Measurements from ENCODE around the gene SCAPER. TPM values are rescaled to one million over a fixed set of nuclear protein-coding genes. Genes with fewer than 3 reads are reported as not detected.

The SCAPER gene
- total RNA-seq, 4 donors from 2014 or later = 19.6 to 35.9 (median 31.8) TPM

DNA sequence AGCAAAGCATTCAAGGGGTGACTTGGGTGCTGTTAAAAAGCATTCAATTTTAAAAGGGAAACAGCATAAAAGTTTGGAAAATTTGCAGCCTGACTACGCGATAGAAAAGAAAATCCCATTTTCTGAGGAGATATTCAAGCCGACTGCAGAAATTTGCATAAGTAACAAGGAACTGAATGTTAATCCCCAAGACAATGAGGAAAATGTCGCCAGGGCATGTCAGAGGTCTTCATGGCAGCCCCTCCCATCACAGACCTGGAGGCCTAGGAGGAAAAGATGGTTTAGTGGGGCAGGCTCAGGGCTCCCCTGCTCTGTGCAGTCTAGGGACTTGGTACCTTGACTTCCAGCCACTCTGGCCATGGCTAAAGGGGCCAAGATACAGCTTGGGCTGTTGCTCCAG lies 475.5 kb downstream of the SCAPER start:
- no peak for DNase-seq
- peaks cover 0 to 6% of the 10 kb centered on the region in 2 donors for H3K36me3 ChIP-seq
- peaks cover 0 to 3% of the 10 kb centered on the region in 2 donors for H3K4me1 ChIP-seq
- H3K4me3 ChIP-seq = no peak overlapping the region
- TF ChIP-seq, protein P1, sequence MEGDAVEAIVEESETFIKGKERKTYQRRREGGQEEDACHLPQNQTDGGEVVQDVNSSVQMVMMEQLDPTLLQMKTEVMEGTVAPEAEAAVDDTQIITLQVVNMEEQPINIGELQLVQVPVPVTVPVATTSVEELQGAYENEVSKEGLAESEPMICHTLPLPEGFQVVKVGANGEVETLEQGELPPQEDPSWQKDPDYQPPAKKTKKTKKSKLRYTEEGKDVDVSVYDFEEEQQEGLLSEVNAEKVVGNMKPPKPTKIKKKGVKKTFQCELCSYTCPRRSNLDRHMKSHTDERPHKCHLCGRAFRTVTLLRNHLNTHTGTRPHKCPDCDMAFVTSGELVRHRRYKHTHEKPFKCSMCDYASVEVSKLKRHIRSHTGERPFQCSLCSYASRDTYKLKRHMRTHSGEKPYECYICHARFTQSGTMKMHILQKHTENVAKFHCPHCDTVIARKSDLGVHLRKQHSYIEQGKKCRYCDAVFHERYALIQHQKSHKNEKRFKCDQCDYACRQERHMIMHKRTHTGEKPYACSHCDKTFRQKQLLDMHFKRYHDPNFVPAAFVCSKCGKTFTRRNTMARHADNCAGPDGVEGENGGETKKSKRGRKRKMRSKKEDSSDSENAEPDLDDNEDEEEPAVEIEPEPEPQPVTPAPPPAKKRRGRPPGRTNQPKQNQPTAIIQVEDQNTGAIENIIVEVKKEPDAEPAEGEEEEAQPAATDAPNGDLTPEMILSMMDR (IDR thresholded peaks at IDR 0.05 in 4 of 5, conservative IDR thresholded peaks at IDR 0.05 in 1 of 5) = no peak
- TF ChIP-seq POLR2A (IDR thresholded peaks at IDR 0.05) = no peak
- intact Hi-C loops (cut with DNase I; ENCODE audit: low total_unique reads) = no loop called here
- no peak overlapping the region for H3K27ac ChIP-seq
- H3K9me3 ChIP-seq = no peaks in the 10 kb centered on the region
- ATAC-seq = no peak
- no peaks in the 10 kb centered on the region for H3K27me3 ChIP-seq
- in situ Hi-C loops (cut with MboI; ENCODE audit: low sequenced_read_pairs in 4 of 4) = no loop called here

DNA sequence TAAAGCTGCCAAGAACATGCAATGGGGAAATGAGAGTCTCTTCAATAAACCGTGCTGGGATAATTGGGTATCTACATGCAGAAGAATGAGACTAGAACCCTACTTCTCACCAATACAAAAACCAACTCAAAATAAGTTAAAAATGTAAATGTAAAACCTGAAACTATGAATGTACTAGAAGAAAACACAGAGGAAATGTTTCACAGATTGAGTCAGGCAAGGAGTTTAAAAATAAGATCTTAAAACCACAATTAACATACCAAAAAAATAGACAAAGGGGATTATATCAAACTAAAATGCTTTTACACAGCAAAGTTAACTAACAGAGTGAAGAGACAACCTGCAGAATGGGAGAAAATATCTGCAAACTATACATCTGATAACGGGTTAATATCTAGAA lies 478.2 kb downstream of the SCAPER start:
- intact Hi-C loops (cut with DNase I; ENCODE audit: low total_unique reads) = no loop called here
- ATAC-seq (no peak), DNase-seq (no peak)
- Histone ChIP-seq H3K36me3 (no peaks in the 10 kb centered on the region), H3K27me3 (no peaks in the 10 kb centered on the region), H3K27ac (no peak overlapping the region), H3K4me3 (no peak overlapping the region), H3K9me3 (no peaks in the 10 kb centered on the region), H3K4me1 (no peaks in the 10 kb centered on the region)
- in situ Hi-C loops (cut with MboI; ENCODE audit: low sequenced_read_pairs in 4 of 4) = no loop called here
- TF ChIP-seq, protein P1 (IDR thresholded peaks at IDR 0.05 in 4 of 5, conservative IDR thresholded peaks at IDR 0.05 in 1 of 5) = no peak
- no peak for TF ChIP-seq POLR2A (IDR thresholded peaks at IDR 0.05)

DNA sequence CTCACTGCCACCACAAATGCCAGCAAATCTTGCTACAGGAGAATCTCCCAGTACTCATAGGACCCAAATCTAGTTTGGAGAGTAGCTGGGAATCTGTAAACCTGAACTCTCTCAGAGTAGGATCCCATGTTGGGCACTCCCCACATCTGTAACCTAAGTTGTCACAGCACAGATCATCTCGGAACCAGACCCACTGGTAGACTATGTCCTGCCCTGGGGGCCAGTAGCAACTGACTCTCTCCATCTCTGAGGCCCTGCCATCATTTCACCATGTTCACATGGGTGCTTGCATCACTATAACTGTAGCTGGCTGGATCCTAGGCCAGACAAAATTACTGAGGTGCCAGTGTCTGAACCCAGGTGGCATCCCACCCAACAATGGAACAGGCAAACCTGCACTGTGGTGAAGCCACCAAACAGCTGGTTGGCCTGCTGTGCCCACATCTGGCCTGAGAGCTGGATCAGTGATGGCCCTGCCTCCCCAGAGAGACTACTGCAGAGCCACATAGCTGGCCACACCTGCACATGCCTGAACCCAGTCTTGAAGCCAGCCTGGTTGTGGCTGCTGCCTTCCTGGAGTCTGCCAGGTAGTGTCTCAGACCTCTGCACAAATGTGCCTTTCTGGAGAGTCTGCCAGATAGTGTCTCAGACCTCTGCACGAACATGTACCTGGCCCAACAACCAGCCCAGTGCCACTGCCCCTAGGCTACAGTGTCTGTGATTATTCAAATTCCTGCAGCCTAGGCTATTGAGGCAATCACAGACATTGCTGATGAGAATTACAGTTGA lies 486.6 kb downstream of the SCAPER start:
- Histone ChIP-seq H3K36me3 (no peaks in the 10 kb centered on the region), H3K27ac (no peak overlapping the region), H3K9me3 (no peaks in the 10 kb centered on the region), H3K4me1 (no peaks in the 10 kb centered on the region), H3K27me3 (no peaks in the 10 kb centered on the region), H3K4me3 (no peak overlapping the region)
- intact Hi-C loops (cut with DNase I; ENCODE audit: low total_unique reads) = no loop called here
- DNase-seq (no peak), ATAC-seq (no peak)
- in situ Hi-C loops (cut with MboI; ENCODE audit: low sequenced_read_pairs in 4 of 4) = no loop called here
- TF ChIP-seq, protein P1 (IDR thresholded peaks at IDR 0.05 in 4 of 5, conservative IDR thresholded peaks at IDR 0.05 in 1 of 5) = no peak
- TF ChIP-seq POLR2A (IDR thresholded peaks at IDR 0.05) = no peak

DNA sequence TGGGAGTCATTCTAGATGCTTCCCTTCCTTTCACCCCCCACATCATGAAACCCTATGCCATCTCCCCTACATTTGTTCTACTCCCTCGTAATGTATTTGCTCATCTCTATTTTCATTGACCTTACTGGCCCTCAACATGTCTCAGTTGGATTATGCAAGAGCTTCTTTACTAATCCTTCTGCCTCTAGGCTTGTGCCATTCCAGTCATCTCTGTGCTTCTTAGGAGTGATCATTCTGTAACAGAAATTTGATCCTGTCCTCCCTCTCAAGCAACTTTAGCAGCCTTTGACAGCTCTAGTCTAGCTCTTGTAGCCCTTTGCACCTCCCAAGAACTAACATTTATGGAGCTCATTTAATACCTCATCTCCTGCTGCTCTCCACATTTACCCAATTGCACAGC lies 503.9 kb downstream of the SCAPER start:
- DNase-seq = no peak
- peak overlapping the region in 1 of 4 donors; percentile 39 for H3K27ac ChIP-seq
- H3K4me1 ChIP-seq = peaks cover 5 to 10% of the 10 kb centered on the region in 2 donors
- H3K4me3 ChIP-seq = no peak overlapping the region
- H3K36me3 ChIP-seq = no peaks in the 10 kb centered on the region
- intact Hi-C loops (cut with DNase I; ENCODE audit: low total_unique reads) = no loop called here
- TF ChIP-seq POLR2A (IDR thresholded peaks at IDR 0.05) = no peak
- TF ChIP-seq, protein P1 (IDR thresholded peaks at IDR 0.05 in 4 of 5, conservative IDR thresholded peaks at IDR 0.05 in 1 of 5) = no peak
- ATAC-seq = peak; percentile 98 to 99
- in situ Hi-C loops (cut with MboI; ENCODE audit: low sequenced_read_pairs in 4 of 4) = no loop called here
- no peaks in the 10 kb centered on the region for H3K27me3 ChIP-seq
- H3K9me3 ChIP-seq = no peaks in the 10 kb centered on the region
